HG02588 (cell line): ENCODE measurements around the gene SLC8A3.

Experiments
- ATAC-seq: cut with Tn5 transposase; IDR thresholded peaks from one replicate; pipeline ENCODE4 v1.9.1; 2021; ENCODE audit warnings: mild to moderate bottlenecking, moderate library complexity; ENCODE audit not compliant: unreplicated experiment

SLC8A3 gene

DNA sequence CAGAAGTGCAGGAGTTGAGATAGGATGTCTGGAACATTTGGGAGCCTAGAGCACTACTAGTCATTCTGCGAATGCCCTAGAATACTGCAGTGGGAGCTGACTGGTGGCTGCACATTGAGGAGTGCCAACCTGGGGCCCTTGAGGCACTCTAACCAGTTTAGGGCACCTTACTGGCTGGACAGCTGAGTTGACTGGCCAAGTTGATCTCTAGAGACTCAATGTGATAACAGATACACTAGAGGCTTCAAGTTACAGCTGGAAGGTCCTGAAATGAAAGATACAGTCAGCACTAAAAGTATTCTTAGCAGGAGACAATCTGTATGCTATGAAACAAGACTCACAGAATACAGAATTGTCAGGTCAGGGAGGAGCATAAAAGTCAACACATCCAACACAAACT is 8.0 kb downstream of the SLC8A3 start:
- ATAC-seq, result no peak

DNA sequence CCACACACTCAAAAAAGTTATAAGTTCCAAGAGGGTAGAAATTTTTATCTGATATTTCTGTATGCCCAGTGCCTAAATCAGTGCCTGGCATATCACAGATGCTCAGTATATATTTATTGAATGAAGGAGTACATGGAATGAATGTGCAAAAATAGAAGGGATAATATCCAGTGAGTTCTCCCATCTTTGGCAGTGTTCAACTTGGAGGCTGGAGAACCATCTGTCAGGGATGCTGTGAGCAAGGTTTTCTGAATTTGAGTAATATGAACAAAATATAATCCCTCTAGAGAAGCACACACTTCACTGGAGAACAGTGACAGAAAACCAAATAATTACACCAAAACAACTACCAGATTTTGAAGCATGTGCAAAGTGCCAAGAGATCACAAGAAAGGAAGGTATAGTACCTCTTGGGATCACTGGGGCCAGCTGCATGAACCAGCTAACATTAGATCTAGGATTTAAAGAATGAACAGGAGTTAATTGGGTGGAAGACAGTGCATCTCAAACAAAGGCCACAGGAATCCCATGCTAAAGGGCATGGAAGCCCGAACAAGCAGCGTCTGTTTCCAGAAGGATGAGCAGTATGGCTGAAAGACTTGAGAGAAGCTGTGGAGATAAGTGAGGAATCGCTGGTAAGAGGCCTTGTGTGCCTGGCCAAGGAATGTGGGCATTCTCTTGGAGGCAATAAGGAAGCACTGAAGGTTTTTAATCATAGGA is 11.5 kb downstream of the SLC8A3 start:
- ATAC-seq, result no peak

GRCh38 chr14:70173569-70173968 is 15.2 kb downstream of the SLC8A3 start:
- ATAC-seq, result no peak

- ATAC-seq, result no peak
Observed at GRCh38 chr14:70171726-70172125, 17.0 kb downstream of the SLC8A3 start.

GRCh38 chr14:70170976-70171375 is 17.8 kb downstream of the SLC8A3 start:
- ATAC-seq, result no peak

- no peak for ATAC-seq
Observed at GRCh38 chr14:70168406-70168805, 20.3 kb downstream of the SLC8A3 start.

DNA sequence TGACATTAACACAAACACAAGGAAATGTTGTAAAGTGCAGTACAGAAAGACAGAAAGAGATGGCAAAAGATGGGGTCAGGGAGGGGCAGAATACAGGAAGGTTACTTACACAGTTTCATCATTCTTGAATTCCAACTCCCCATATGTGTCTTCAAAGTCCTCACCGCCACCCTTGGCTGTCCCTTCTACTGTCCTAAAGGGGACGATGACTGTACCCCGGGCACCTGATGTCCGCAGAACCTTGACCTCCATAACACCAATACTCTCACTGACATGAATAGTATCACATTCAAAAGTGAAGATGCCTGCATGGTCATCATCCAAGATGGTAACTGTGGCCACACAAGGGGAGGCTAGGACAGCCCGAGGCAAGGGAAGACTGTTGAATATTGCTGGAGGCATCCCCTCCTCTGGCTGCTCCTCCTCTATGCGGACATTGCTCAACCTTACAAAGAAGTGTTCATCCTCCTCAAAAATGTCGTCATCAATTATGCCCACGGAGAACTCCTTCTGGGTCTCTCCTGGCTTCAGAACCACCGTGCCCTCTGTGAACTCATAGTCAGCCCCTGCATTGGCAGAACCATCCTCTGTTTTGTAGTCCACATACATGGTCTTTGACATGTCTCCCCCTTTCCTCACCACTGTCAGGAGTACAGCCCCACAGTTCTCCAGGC is 22.1 kb downstream of the SLC8A3 start:
- no peak for ATAC-seq

DNA sequence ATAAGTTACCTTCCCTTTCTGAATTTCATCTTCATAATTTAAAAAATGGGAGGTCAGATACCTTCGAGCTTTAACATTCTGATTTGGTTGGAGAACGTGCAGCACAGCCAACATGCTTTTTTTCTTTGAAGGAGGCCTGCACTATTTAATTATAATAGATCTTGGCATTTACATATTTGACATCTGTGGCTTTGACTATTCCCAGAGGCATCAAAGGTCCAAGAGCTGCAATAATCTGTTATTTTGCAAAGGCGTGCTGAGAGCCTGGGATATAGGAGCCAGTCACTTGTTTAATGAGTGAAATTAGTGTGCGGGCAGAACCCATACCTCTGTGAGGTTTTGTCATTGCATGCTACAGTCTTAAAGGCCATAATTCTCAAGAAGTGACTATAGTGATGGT is 26.4 kb downstream of the SLC8A3 start:
- ATAC-seq, result no peak

- ATAC-seq, result no peak
Observed at GRCh38 chr14:70156592-70156991, 32.2 kb downstream of the SLC8A3 start.

DNA sequence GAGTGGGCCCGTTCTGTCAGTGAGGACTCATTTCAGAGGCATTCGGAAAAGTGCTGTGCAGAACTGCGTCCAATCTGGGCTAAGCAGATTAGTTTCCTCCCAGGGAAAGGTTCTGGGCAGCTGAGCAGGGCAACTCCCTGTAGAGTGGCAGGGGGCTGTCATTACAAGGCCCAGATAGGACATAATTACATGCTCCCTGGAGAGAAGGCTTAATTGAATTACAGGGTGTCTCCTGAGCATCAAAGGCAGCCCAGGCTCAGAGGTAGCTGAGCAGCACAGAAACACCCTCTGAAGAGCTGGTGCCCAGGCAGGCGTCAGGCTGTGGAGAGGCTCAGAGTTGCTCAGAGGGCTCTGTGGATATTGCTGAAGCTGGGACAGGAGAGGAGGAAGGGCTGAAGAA is 36.0 kb downstream of the SLC8A3 start:
- no peak for ATAC-seq

- no peak for ATAC-seq
Observed at GRCh38 chr14:70152081-70152480, 36.7 kb downstream of the SLC8A3 start.

DNA sequence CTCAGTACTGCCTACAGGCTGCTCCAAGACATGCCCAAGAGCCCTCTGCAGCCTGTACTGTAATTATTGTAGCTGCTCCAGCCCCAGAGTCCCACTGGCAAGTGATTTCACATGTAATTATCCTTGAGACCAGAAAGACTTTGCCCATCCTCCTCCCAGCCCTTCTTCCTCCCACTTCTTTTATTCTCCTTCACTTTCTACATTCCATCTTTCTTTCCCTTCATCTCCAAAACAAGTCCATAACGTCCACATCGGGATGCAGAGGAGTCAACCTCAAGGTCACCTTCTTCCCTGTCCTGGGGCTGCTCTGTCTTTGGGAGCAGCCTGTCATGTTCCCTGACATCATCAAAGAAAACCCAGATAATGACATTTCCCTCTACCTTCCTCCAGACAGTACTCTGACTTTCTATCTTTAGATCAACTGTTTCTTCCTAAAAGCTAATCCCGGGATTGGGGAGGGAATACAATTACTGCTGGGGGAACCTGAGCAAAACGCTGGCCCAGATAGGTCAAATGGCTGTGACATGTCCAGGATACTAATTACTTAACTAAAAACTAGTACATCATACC is 39.1 kb downstream of the SLC8A3 start:
- ATAC-seq, result no peak

DNA sequence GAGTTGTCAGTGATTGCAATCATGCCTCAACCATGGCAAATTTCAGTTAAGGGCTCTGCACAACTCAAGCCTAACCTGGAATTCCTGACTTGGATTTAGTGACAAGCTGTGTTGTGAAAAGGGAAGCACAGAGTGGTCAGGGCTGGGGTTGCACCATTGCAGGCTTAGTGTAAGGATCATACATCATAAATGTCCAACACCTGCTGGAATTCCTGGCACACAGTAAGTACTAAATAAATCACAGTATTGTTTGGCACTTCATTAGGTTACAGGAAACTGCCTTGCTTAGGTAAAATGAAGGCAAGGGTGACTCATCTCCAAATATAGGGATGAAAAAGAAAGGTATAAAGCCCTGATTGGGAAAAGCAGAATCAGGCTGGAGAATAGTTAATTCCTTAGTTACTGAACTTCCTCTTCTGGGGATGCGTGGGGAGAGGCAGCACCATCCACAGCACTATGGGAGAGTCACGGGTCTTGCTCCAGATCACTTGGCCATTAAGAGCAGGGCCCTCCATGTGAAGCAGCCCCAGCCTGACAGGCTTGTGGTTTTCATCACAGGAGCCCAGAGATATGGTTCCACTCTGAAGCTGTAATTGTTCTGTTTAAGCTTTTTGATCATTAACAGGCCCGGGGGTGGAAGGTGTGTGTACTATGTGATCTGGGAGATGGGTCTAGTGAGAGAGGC is 39.7 kb downstream of the SLC8A3 start:
- no peak for ATAC-seq

GRCh38 chr14:70148351-70148750 is 40.4 kb downstream of the SLC8A3 start:
- ATAC-seq, result no peak

DNA sequence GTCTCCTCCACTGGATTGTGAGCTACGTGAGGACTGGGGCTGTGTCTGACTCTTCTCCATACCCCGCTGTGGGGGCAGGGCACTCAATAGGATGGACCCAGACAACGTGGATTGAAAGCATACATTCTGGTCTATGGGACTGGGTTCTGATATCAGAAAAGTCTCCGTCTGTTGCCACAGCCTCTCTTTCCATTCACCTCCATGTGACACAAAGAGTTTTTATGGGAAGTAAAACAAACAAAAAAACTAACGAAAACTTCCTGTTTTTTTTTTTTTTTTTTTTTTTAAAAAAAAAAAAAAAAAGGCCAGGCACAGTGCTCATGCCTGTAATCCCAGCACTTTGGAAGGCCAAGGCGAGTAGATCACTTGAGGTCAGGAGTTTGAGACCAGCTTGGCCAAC is 44.7 kb downstream of the SLC8A3 start:
- no peak for ATAC-seq

- no peak for ATAC-seq
Observed at GRCh38 chr14:70143306-70143705, 45.4 kb downstream of the SLC8A3 start.

GRCh38 chr14:70140614-70141013 is 48.1 kb downstream of the SLC8A3 start:
- no peak for ATAC-seq

DNA sequence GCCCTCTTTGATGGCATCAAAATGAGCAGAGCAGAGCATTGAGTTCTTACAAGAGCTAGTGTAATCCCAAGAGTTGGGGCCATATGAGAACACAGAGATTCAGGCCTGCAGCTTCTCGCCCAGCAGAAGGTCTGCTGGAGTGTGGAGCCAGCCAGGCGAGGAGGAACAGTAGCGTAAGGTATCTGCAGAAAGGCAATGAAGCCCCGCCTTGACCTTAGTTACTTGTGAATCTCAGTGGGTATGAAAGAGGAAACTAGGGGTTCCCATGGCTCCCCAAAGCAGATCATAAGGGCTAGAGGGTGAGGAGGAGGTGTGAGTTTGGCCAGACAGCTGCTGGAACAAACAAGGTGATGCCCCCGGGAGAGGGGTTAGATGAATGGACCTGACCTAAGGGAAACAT is 49.4 kb downstream of the SLC8A3 start:
- no peak for ATAC-seq

GRCh38 chr14:70137788-70138187 is 51.0 kb downstream of the SLC8A3 start:
- no peak for ATAC-seq

GRCh38 chr14:70133461-70133860 is 55.3 kb downstream of the SLC8A3 start:
- no peak for ATAC-seq

DNA sequence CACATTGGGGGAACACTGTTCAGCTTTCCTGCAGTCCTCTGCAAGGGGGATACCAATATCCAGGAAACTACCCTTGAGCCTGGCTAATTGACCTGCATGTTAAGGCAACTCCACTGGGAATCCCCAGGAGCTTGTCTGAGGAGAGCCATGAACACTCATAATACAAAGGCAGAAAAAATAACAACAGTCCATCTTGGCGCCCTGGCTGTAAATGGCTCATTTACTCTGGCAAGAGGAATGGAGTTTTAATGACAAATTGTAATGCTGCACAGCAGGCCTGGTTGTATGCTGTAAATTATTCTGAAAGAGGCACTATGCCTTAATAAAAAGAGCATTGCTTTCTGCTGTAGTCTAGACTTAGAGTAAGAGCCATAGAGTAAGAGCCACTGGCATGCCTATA is 58.3 kb downstream of the SLC8A3 start:
- no peak for ATAC-seq

DNA sequence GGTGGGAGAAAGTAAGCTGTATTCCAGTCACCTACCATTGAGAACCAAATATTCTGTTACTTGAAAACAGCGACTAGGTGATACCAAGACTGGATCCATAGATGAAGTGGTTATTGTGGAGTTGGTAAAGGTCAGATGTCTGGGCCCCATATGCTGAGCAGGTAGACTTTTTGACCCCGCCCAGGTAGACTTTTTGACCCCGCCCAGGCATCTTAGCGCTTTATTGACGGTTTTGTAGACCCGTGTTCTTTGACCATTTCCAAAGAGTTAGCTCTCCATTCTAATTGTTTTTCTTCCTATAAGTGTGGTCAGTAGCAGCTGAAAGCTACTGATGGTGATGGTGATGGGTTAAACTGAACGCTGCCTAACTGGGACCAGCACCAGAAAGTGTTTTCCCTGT is 61.6 kb downstream of the SLC8A3 start:
- no peak for ATAC-seq
